ENCODE data around the gene IL17RC. TPM values are rescaled to one million over a fixed set of nuclear protein-coding genes. Genes with fewer than 3 reads are reported as not detected.

Gene IL17RC
- total and polyA plus RNA-seq, 2 of the 8 experiments (the other 6 are each of a cell fraction or from before 2014, with no cell fraction given), result 11.8 to 13.0 TPM

- POLR2A ChIA-PET (ENCODE audit: partially characterized antibody), result interaction anchor here (1.5 to 6.0 kb wide), 2 partner anchors 11 to 43 kb away, joined by 3 to 43 read pairs; partner anchors contain the start of gene IL17RC
- Histone ChIP-seq H3K9me3 (ENCODE audit: insufficient read depth in 2 of 2, low read depth in 1 of 2, low read length in 1 of 2) (no peaks in the 10 kb centered on the region), H4K20me1 (replicated peaks in 1 of 2; ENCODE audit: control insufficient read depth in 1 of 2, insufficient read depth in 2 of 2, low read length in 2 of 2) (no peaks in the 10 kb centered on the region), H3K4me1 (replicated peaks in 1 of 4; ENCODE audit: control insufficient read depth in 3 of 4, insufficient read depth in 4 of 4, low read length in 3 of 4) (peaks cover 5 to 14% (median 11%) of the 10 kb centered on the region in 4 experiments), H3K18ac (ENCODE audit: extremely low read depth, low read length) (no peak overlapping the region), H3K23me2 (ENCODE audit: low read depth, low read length) (no peaks in the 10 kb centered on the region), H4K8ac (ENCODE audit: extremely low read depth, insufficient read depth, low read length) (no peak overlapping the region), H3K56ac (replicated peaks; ENCODE audit: insufficient read length, low read depth, low read length) (no peak overlapping the region), H2AFZ (ENCODE audit: low read length) (no peak overlapping the region), H3K4me2 (ENCODE audit: insufficient read depth in 1 of 2, low read depth in 2 of 2, low read length in 2 of 2) (no peak overlapping the region), H3K23ac (ENCODE audit: insufficient read length) (no peak overlapping the region), H3K36me3 (ENCODE audit: control insufficient read depth in 2 of 4, insufficient read depth in 4 of 4, low read length in 3 of 4) (no peaks in the 10 kb centered on the region), H3K79me1 (ENCODE audit: low read depth, low read length) (no peaks in the 10 kb centered on the region), H2AK5ac (ENCODE audit: low read depth, low read length) (no peak overlapping the region), H2BK5ac (ENCODE audit: low read depth, low read length) (no peak overlapping the region), H3K14ac (ENCODE audit: insufficient read length) (no peak overlapping the region), H3K4me3 (ENCODE audit: extremely low read depth in 1 of 4, insufficient read depth in 2 of 4, low read depth in 3 of 4, low read length in 4 of 4) (no peak overlapping the region), H4K5ac (ENCODE audit: insufficient read length, low read depth, low read length) (no peak overlapping the region), H3K9ac (replicated peaks in 1 of 4; ENCODE audit: extremely low read depth in 1 of 4, low read depth in 3 of 4, low read length in 3 of 4) (no peak overlapping the region), H2BK12ac (ENCODE audit: low read depth, low read length) (no peak overlapping the region), H3K27me3 (replicated peaks in 1 of 4; ENCODE audit: control insufficient read depth in 3 of 4, extremely low read depth in 1 of 4, insufficient read depth in 3 of 4, low read length in 3 of 4) (no peaks in the 10 kb centered on the region), H2BK20ac (ENCODE audit: low read length) (no peak overlapping the region), H4K91ac (replicated peaks; ENCODE audit: insufficient read length, low read length) (no peak overlapping the region), H3K27ac (ENCODE audit: low read depth, low read length) (no peak overlapping the region), H3K4ac (replicated peaks; ENCODE audit: insufficient read length, low read depth, low read length) (no peak overlapping the region), H3K79me2 (ENCODE audit: control insufficient read depth in 1 of 2, insufficient read depth in 2 of 2, low read length in 2 of 2) (no peaks in the 10 kb centered on the region), H2BK15ac (ENCODE audit: low read length) (no peak overlapping the region), H2BK120ac (replicated peaks; ENCODE audit: low read depth, low read length) (no peak overlapping the region)
- CTCF ChIA-PET (ENCODE audit: partially characterized antibody), result interaction anchor here (0.8 to 2.2 kb wide), 6 partner anchors 10 to 77 kb away, joined by 3 to 9 read pairs (median 4); partner anchors contain the start of genes CRELD1 and IL17RC
- no peak for DNase-seq (ENCODE audit: low read depth in 1 of 2, low spot score in 2 of 2)
- TF ChIP-seq E2F6 (IDR thresholded peaks at IDR 0.05), result no peak
- TF ChIP-seq HDAC6 (IDR thresholded peaks at IDR 0.05; ENCODE audit: low read depth, low read length), result no peak
- TF ChIP-seq HDAC2 (IDR thresholded peaks at IDR 0.05; ENCODE audit: borderline replicate concordance in 1 of 2, low read depth in 2 of 2, low read length in 2 of 2), result no peak
- TF ChIP-seq ATF3 (IDR thresholded peaks at IDR 0.05; ENCODE audit: insufficient read depth, low read depth, low read length), result no peak
- TF ChIP-seq ATF2 (IDR thresholded peaks at IDR 0.05; ENCODE audit: low read length), result no peak
- no peak for TF ChIP-seq SIN3A (conservative IDR thresholded peaks at IDR 0.05 in 1 of 2, IDR thresholded peaks at IDR 0.05 in 1 of 2; ENCODE audit: low read depth in 1 of 2, low read length in 2 of 2)
- TF ChIP-seq RXRA (IDR thresholded peaks at IDR 0.05; ENCODE audit: insufficient read depth, low read depth, low read length), result no peak
- 93% methylated on average over 4 of the region's 4 CpGs; no CpG with 5 or more reads in 1 of the 2 experiments for WGBS, 2 experiments (ENCODE audit: extremely low coverage in 1 of 2, insufficient coverage in 1 of 2, insufficient read length in 1 of 2, insufficient replicate concordance in 2 of 2, low coverage in 1 of 2, low lambda C conversion rate in 2 of 2, missing lambda C conversion rate in 1 of 2)
- FAIRE-seq, result no peak
Measured at GRCh38 chr3:9903904-9904303, 13.0 kb upstream of the IL17RC start.
